ACC112 (cell line): ENCODE measurements around the gene SPSB3.

Experiments used
- H2AFZ ChIP-seq: fragments of 200-600 bp; sonication (generic); one replicate; pipeline ENCODE4 v1.6.0; 2017; ENCODE audit warnings: antibody characterized with exemption, low read length; ENCODE audit not compliant: unreplicated experiment
- H3K27ac ChIP-seq: fragments of 200-600 bp; sonication (generic); 2 replicates; pipeline ENCODE4 v1.5.1; 2014; ENCODE audit warnings: low read depth, mild to moderate bottlenecking, antibody characterized with exemption, low read length, moderate library complexity
- H3K27me3 ChIP-seq: fragments of 200-600 bp; sonication (generic); 2 replicates; pipeline ENCODE4 v1.6.1; 2014; ENCODE audit warnings: mild to moderate bottlenecking, antibody characterized with exemption, low read length, moderate library complexity, mixed read lengths; ENCODE audit not compliant: insufficient read depth
- H3K36me3 ChIP-seq: fragments of 200-600 bp; sonication (generic); 2 replicates; pipeline ENCODE4 v1.6.1; 2016; ENCODE audit warnings: mild to moderate bottlenecking, antibody characterized with exemption, low read length, moderate library complexity, mixed read lengths; ENCODE audit not compliant: insufficient read depth
- H3K4me1 ChIP-seq: fragments of 200-600 bp; sonication (generic); one replicate; pipeline ENCODE4 v1.6.1; 2016; ENCODE audit warnings: low read length, mixed read lengths; ENCODE audit not compliant: insufficient read depth, unreplicated experiment, control insufficient read depth
- H3K4me3 ChIP-seq: fragments of 200-600 bp; sonication (generic); 2 replicates; pipeline ENCODE4 v1.5.1; 2014; ENCODE audit warnings: mild to moderate bottlenecking, low read depth, low read length
- H3K79me2 ChIP-seq: fragments of 200-600 bp; sonication (generic); one replicate; pipeline ENCODE4 v1.6.0; 2016; ENCODE audit warnings: low read length; ENCODE audit not compliant: control insufficient read depth, unreplicated experiment, insufficient read depth

SPSB3 gene

GRCh38 chr16:1772908-1773702 is 9.3 kb downstream of the SPSB3 start, which contains the start of gene MRPS34:
Gene MRPS34, minus strand, starts transcription at chr16:1773134. Its CDS starts 15 bp downstream, at chr16:1773119.
- no peaks in the 10 kb centered on the region for H3K27me3 ChIP-seq
- peaks cover 17% of the 10 kb centered on the region for H3K79me2 ChIP-seq
- peak within 1 kb of the TSS; percentile 69 for H3K27ac ChIP-seq
- H3K4me3 ChIP-seq: peak within 1 kb of the TSS; percentile 97
- peaks cover 4% of the 10 kb centered on the region; the same call in 1 of the 2 replicates for H3K36me3 ChIP-seq
- H3K4me1 ChIP-seq: peaks cover 18% of the 10 kb centered on the region
- peak within 1 kb of the TSS; percentile 65 for H2AFZ ChIP-seq

DNA sequence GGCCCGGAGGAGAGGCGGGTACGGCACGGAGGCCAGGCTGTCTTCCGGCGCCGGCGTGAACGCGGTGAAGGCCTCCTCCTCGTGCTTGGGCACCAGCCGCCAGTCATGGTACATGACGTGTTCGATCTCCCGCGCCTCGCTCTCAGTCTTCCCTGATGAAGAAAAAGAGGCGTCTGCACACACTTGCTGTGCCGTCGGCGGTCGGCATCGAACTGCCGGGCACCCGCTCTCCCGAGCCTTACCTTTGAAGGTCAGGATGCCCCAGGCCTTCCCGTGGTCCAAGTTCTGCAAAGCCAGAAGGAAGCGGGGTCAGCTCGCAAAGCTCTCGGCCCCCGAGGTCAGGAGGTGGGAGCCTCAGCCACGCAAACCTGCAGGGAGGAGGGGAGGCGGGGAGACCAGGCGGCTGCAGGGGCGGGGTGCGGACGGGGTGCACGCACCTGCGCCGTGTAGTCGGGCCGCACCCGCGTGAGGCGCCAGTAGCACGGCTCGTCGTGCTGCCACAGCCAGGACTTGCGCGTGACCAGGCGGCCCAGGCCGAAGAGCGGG is 9.9 kb downstream of the SPSB3 start, which contains the start of gene EME2:
EME2 (plus strand) TSS at position 449 of the 546 bp plus-strand sequence. CDS start 418 bp downstream, outside the sequence.
- peak within 1 kb of the TSS; percentile 65 for H2AFZ ChIP-seq
- peaks cover 18% of the 10 kb centered on the region for H3K4me1 ChIP-seq
- no peaks in the 10 kb centered on the region for H3K27me3 ChIP-seq
- peaks cover 17% of the 10 kb centered on the region for H3K79me2 ChIP-seq
- H3K27ac ChIP-seq: peak within 1 kb of the TSS; percentile 69
- peaks cover 5% of the 10 kb centered on the region; the same call in 1 of the 2 replicates for H3K36me3 ChIP-seq
- peak within 1 kb of the TSS; percentile 97 for H3K4me3 ChIP-seq

- Histone ChIP-seq H3K4me1 (peaks cover 18% of the 10 kb centered on the region), H3K79me2 (peaks cover 17% of the 10 kb centered on the region), H3K27me3 (no peaks in the 10 kb centered on the region), H3K36me3 (peaks cover 5% of the 10 kb centered on the region; the same call in 1 of the 2 replicates), H3K27ac (peak overlapping the region; percentile 69; the same call in 1 of the 2 replicates), H3K4me3 (peak overlapping the region; percentile 97), H2AFZ (no peak overlapping the region)
Observed at GRCh38 chr16:1771864-1772361, 10.5 kb downstream of the SPSB3 start.

GRCh38 chr16:1771188-1771863 is 11.0 kb downstream of the SPSB3 start, which contains the start of gene NME3:
Gene NME3, minus strand, starts transcription at chr16:1771543. Its CDS starts 9 bp downstream, at chr16:1771534.
- Histone ChIP-seq H3K4me1 (peaks cover 18% of the 10 kb centered on the region), H3K4me3 (peak within 1 kb of the TSS; percentile 97), H3K36me3 (peaks cover 5% of the 10 kb centered on the region; the same call in 1 of the 2 replicates), H2AFZ (peak within 1 kb of the TSS; percentile 22), H3K27me3 (no peaks in the 10 kb centered on the region), H3K27ac (peak within 1 kb of the TSS; percentile 69; the same call in 1 of the 2 replicates), H3K79me2 (peaks cover 17% of the 10 kb centered on the region)

- Histone ChIP-seq H2AFZ (no peak overlapping the region), H3K4me1 (peaks cover 18% of the 10 kb centered on the region), H3K4me3 (peak overlapping the region; percentile 97), H3K27ac (peak overlapping the region; percentile 21; the same call in 1 of the 2 replicates), H3K36me3 (peaks cover 5% of the 10 kb centered on the region; the same call in 1 of the 2 replicates), H3K79me2 (peaks cover 17% of the 10 kb centered on the region), H3K27me3 (no peaks in the 10 kb centered on the region)
Observed at GRCh38 chr16:1770328-1771187, 11.8 kb downstream of the SPSB3 start.

GRCh38 chr16:1769402-1770300 is 12.7 kb downstream of the SPSB3 start:
- H3K36me3 ChIP-seq: peaks cover 5% of the 10 kb centered on the region; the same call in 1 of the 2 replicates
- H3K79me2 ChIP-seq: peaks cover 15% of the 10 kb centered on the region
- H3K4me1 ChIP-seq: peaks cover 18% of the 10 kb centered on the region
- no peak overlapping the region for H2AFZ ChIP-seq
- H3K27ac ChIP-seq: no peak overlapping the region; the same call in 1 of the 2 replicates
- no peaks in the 10 kb centered on the region for H3K27me3 ChIP-seq
- H3K4me3 ChIP-seq: peak overlapping the region; percentile 97

DNA sequence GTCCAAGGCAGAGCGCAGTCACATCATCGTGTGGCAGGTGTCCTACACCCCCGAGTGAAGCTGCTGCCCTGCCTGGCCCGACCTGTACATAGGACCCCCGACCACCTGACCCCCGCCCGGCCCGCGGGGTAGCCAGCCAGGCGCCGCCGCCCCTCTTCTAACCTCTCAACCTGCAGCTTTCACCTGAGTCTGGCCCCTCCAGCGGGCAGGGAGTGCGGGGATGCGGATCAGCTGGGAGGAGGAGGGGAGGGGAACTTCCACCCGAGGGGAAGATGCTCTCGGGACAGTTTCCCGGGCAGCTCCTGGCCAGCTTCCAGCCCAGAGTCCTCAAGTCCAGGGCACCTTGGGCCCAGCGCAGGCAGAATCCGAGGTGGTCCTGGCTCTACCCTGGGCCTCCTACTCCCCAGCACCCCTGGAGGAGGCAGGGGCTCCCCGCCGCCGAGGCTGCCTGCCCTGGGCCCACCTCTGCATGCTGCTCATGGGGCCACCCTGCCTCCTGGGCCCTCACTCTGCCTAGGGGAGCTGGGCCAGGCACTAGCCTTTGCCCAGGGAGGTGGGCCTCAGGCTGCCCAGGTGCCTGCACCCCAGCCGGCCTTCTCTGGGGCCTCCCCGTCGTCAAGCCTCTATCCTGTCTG is 13.5 kb downstream of the SPSB3 start:
- H2AFZ ChIP-seq: no peak overlapping the region
- H3K79me2 ChIP-seq: peaks cover 10% of the 10 kb centered on the region
- H3K27me3 ChIP-seq: no peaks in the 10 kb centered on the region
- no peak overlapping the region for H3K4me3 ChIP-seq
- H3K36me3 ChIP-seq: peaks cover 5% of the 10 kb centered on the region; the same call in 1 of the 2 replicates
- no peak overlapping the region for H3K27ac ChIP-seq
- H3K4me1 ChIP-seq: peaks cover 10% of the 10 kb centered on the region

- Histone ChIP-seq H3K79me2 (peaks cover 10% of the 10 kb centered on the region), H3K36me3 (peaks cover 8% of the 10 kb centered on the region; the same call in 1 of the 2 replicates)
Observed at GRCh38 chr16:1768061-1768766, 14.2 kb downstream of the SPSB3 start.

More at GRCh38 chr16:1768061-1768766, 14.2 kb downstream of the SPSB3 start:
- H2AFZ ChIP-seq: no peak overlapping the region
- no peak overlapping the region for H3K4me3 ChIP-seq
- H3K27ac ChIP-seq: no peak overlapping the region
- peaks cover 9% of the 10 kb centered on the region for H3K4me1 ChIP-seq
- H3K27me3 ChIP-seq: no peaks in the 10 kb centered on the region
